GM21515 (cell line): ENCODE measurements around the gene WWC1.
"Not testable (repeated sequence)": the region's sequence is repeated elsewhere in the genome, so short reads cannot be mapped to it uniquely, and the experiment has no call there.

Experiments
- ATAC-seq: cut with Tn5 transposase; IDR thresholded peaks from one replicate; pipeline ENCODE4 v1.9.1; 2021; ENCODE audit not compliant: unreplicated experiment

Gene WWC1

DNA sequence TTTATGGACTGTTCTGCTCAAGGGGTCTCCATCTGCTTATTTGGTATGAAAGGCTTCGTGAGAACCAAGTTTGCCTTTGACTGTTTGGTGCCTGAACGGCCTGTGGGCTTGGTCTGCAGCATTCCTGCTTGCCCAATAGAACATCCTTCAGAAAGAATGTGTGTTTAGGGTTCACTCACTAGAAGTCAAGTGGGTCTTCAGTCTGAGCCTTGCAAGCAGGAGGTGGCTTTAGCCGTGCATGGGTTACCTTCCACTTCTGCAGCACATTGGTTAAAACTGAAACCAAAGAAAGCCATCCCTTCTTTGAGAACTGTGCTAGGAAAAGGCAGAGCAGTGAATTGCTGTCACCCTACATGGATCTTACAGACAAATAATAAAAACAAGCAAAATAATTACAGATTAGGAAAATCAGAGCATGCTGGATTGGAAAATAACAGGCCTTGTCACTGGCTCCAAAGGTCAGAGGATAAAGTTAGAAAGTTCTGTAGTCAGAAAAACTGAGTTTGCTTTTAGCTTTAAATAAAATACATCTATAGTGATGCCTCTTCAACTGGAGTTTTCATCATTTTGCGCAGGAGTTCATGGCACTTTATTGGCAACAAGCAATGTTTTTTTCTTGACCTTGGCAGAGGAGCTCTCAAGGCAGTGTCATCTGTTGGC is 16.6 kb downstream of the WWC1 start:
- ATAC-seq, result no peak

DNA sequence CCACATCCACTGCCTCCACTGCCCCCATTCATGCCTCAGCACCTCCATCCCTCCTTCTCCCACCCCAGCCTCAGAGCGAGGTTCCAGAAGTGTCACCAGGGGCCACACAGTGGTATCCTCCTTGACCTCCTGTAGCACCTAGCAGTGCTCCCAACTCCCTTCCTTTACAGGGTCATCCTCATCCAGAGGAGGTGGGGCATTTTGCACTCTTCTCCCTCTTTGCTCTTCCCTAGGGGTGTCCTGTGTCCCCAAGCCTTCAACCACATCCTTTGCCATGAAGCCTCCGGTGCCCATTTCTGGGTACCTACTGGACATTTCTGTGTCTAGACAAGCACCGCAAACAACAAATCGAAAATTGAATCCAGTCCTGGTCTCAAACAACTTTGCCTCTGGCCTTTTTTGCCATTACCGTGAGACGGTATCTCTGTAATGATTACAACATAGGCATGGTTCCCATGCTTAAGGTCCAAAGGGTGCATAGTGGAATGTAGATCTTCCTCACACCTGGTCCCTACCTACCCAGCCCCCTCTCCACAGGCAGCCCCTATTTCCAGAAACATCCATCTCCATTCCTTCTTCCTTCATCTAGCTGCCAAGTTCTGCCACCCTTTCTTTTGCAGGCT is 17.6 kb downstream of the WWC1 start:
- no peak for ATAC-seq

DNA sequence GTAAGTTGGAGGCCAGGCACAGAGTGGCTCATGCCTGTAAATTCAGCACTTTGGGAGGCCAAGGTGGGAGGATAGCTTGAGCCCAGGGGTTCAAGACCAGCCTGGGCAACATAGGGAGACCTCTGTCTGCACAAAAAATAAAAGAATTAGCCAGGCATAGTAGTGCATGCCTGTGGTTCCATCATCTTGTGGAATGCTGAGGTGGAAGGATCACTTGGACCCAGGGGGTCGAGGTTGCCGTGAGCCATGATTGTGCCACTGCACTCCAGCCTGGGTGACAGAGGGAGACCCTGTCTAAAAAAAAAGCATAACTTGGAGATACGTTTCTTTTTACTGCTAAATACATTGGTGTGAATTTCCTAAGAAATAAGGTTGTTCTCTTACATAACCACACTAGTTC is 19.1 kb downstream of the WWC1 start:
- not testable (repeated sequence) for ATAC-seq

DNA sequence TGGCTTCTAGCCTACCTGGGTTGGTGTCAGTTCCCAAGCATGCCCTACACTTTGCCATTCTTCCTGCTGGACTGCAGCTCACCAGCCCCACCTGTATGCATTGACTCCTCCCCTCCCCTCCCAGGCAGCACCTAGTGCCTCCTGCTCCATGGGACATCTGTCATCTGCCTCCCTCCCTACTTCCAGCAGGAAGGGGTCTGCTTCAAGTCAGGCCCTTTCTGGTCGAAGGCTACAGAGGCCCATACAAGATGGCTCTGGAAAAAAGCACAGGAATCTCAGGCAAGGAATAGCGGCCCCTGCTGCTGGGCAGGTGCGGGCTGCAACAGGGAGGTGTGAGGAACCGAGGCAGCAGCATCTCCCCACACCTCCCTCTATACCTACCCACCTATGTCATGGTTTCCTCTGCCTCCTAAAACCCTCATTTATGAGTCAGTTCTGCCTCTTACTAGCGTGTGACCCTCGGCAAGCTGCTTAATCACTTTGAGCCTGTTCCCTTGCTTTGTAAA is 19.7 kb downstream of the WWC1 start:
- ATAC-seq, result no peak

DNA sequence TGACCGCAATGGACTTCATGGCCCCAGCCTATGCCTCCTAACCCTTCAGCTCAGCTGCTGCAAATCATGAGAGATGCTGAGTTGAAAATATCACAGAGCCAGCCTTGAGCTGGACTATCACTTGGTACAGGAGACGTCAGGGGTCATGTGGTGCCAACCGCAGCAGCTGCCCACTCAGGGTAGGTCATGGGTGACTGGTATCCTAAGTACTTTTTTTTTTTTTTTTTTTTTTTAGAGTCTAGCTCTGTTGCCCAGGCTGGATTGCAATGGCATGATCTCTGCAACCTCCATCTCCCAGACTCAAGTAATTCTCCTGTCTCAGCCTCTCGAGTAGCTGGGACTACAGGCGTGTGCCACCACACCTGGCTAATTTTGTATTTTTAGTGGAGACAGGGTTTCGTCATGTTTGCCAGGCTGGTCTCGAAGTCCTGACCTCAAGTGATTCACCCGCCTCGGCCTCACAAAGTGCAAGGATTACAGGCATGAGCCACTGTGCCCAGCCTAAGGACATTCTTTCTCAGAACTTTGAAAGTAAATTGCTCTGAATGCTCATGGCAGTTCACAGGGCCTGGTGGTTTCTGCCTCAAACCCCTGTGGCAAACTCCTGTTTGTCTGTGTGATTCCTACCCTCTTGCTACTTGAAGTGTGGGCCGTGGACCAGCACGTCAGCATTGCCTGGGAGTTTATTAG is 21.3 kb downstream of the WWC1 start:
- no peak for ATAC-seq

- no peak for ATAC-seq
Observed at GRCh38 chr5:168313596-168314204, 22.3 kb downstream of the WWC1 start.

GRCh38 chr5:168314735-168315411 is 23.4 kb downstream of the WWC1 start:
- no peak for ATAC-seq

GRCh38 chr5:168315416-168316138 is 24.1 kb downstream of the WWC1 start:
- no peak for ATAC-seq

- ATAC-seq, result no peak
Observed at GRCh38 chr5:168316139-168316578, 24.7 kb downstream of the WWC1 start.

DNA sequence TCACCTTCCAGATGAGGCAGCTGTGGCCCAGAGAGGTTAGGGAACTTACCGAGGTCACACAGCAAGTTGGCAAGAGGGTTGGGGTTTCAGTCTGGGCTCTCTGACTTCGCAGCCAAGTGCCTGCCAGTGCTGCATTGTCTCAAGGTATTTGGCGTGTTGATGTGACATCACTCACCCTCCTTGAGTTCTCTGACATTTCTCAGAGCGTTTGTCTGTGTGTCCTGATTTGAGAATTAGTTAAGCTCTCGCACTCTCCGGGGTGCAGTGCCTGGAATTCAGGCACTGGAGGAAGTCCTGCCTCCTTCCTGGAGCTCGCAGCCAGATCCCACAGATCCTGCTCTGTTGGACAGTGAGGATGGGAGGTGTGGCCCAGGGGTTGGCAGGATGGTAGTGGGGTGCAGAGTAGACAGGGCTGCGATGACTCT is 25.7 kb downstream of the WWC1 start:
- no peak for ATAC-seq

DNA sequence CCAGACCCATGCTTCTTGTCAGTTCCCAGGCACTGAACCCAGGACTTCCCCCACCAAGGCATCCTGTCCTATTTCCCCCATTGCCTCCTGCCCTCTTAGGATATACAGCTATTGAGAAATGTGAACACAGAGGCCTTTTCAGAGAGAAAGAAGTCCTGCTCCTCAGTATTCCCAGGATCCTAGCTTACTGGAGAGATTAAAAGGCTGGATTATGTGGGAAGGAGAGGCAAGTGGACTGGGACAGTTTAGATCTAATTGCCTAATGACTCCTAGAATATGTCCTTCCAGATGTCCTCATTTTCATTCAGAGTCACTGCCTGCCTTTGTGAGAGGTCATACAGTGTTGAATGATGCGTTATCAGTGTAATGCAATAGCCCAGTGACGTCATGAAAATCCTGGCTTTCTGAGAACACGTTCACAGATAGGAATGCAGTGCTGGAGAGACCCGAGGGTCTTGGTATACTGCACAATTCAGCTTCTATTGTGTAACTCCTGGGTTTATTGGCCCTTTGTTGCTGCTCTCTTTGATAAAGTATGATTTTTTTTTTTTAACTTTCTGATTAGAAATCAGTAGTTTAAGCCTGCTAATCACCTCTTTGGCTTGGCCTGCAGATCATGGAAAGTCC is 26.2 kb downstream of the WWC1 start:
- ATAC-seq, result no peak

DNA sequence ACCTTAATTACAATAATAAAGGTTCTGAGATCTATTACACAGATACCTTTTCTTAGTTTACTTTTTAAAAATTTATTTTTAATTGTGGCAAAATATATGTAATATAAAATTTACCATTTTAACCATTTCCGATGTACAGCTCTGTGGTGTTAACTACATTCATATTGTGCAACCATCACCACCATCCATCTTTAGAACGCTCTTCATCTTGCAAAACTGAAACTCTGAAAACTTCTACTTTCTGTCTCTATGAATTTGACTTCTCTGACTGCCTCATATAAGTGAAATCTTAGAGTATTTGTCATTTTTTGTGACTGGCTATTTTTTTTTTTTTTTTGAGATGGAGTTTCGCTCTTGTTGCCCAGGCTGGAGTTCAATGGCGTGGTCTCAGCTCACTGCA is 26.8 kb downstream of the WWC1 start:
- ATAC-seq, result no peak

DNA sequence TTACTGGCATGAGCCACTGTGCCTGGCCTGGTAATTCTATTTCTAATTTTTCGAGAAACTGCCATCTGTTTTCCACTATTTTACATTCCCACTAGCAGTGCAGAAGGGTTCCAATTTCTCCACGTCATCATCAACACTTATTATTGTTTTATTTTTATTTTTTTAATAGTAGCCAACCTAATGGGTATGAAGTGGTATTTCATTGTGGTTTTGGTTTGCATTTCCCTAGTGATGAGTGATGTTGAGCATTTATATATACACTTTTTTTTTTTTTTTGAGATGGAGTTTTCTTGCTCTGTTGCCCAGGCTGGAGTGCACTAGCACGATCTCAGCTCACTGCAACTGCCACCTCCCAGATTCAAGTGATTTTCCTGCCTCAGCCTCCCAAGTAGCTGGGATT is 28.3 kb downstream of the WWC1 start:
- ATAC-seq, result no peak

DNA sequence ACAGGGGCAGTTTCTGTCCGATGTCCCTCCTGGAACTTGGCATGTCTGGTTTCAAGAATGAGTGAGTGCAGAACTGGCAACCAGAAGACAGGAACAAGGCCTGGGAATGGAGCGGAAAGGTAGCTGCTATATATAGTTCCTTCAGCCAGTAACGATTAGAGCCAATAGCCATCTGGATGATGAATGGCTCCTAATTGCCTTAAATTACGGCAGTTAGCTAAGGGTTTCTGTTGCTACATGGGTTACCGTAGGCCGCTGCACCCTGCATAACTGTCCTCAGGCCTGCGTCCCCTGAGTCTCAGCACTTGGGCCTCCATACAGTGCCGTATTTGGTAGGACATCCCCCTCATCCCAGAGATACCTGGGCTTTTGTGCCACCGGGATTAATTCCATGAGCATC is 29.4 kb downstream of the WWC1 start:
- ATAC-seq, result no peak

DNA sequence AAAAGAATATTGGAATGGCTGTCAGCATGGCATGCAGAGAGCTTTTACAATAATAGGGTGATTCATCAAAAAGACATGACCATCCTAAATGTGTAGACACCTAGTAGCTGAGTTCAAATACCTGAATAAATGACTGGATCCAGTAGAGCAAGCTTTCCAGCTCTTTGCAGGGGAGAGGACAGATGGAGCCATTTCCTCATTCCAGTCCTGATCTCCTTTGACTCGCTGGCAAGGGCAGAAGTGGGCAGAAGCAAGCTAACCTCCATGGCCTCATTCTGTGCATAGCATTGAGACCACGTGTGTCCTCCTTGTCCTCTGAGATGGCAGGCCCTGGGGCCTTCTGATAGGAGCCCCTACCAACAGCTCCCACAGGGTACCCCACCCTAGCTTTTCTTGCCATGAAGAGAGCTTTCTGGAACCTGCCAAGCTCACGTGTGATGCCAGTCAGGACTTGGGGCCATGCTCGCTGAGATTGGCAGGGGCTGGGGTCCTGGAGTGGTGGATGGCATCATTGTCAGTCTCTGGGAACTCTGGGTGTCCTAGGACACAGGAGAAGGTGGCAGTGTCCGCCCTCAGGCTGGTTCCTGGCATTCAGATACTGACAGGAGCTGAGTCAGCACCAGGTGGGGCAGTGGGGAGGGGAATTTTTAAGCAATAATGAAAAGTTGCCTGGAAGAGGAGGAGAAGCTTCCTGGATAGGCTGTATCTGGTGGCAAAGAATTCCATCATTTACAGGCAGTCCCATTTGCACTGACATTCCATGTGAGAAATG is 33.6 kb downstream of the WWC1 start:
- no peak for ATAC-seq

- ATAC-seq, result no peak
Observed at GRCh38 chr5:168327019-168327421, 35.6 kb downstream of the WWC1 start.

DNA sequence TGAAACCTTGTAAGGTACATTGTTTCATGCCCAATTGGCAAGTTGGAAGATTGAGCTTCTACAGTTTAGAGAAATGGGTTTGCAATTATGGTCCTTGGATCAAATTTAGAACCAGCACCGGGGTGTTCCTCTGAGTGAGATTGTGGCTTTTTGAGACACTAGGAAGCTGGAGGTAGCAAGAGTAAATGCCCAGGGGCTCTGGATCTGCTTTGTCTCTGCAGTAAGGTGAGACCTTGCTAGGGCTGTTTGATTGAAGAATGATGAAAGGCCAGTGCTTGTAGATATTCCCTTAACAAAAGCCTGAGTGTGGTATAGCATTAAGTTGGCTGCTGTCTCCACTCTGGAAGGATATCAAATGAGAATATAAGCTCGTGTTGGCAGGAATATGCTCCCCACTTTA is 36.0 kb downstream of the WWC1 start:
- ATAC-seq, result no peak

DNA sequence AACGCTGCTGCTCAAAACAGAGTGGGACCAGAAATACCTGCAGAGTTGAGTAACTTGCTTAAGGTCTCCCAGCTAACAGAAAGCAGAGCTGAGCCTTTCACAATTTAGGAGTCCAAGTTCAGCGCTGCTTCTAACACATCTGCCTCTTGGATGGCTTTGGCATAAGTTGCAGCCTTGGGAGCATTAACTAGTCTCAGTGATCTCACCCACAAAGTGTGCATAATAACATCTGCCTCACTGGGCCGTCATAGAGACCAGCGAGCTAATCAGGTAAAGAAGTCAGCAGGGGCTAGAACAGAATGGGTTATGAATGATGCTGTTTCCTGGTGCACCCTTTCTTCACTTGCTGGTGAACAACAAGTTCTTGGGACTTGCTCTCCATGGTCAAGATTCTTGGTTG is 36.5 kb downstream of the WWC1 start:
- ATAC-seq, result no peak

- peak; percentile 72 for ATAC-seq
Observed at GRCh38 chr5:168328814-168329213, 37.4 kb downstream of the WWC1 start.
